ENCODE data around the gene SKIC3. TPM values are rescaled to one million over a fixed set of nuclear protein-coding genes. Genes with fewer than 3 reads are reported as not detected.

The SKIC3 gene
- total RNA-seq, 1 experiment from 2014 or later = 69.0 TPM

GRCh38 chr5:95554647-95555548, at the start of gene SKIC3, which contains the start of gene ARSK (continued):
- no peak for TF ChIP-seq ATF2 (CRISPR knock-in tag; IDR thresholded peaks at IDR 0.05; ENCODE audit: borderline replicate concordance, low read depth)

- no peak for ATAC-seq
- Mint-ChIP-seq H3K4me1 (no peaks in the 10 kb centered on the region), H3K27ac (no peak overlapping the region), H3K36me3 (no peaks in the 10 kb centered on the region), H3K9me3 (peaks cover 3% of the 10 kb centered on the region; the same call in 1 of the 2 replicates), H3K27me3 (ENCODE audit: low read depth) (no peaks in the 10 kb centered on the region), H3K4me3 (no peak overlapping the region)
- TF ChIP-seq NR1H2 (CRISPR knock-in tag; IDR thresholded peaks at IDR 0.05) (no peak), CTCF (IDR thresholded peaks at IDR 0.05) (no peak), ELF4 (CRISPR knock-in tag; IDR thresholded peaks at IDR 0.05; ENCODE audit: low read depth) (no peak), ZNF281 (CRISPR knock-in tag; IDR thresholded peaks at IDR 0.05) (no peak), ZBTB43 (CRISPR knock-in tag; IDR thresholded peaks at IDR 0.05) (no peak), ZNF512 (CRISPR knock-in tag; IDR thresholded peaks at IDR 0.05; ENCODE audit: borderline replicate concordance) (no peak), NFYB (CRISPR knock-in tag; conservative IDR thresholded peaks at IDR 0.05; ENCODE audit: low read depth) (no peak), HMGA2 (CRISPR knock-in tag; IDR thresholded peaks at IDR 0.05) (no peak), TEAD4 (CRISPR knock-in tag; IDR thresholded peaks at IDR 0.05) (no peak), ZNF416 (CRISPR knock-in tag; IDR thresholded peaks at IDR 0.05) (no peak), CREB1 (CRISPR knock-in tag; IDR thresholded peaks at IDR 0.05) (no peak), FOXJ3 (CRISPR knock-in tag; IDR thresholded peaks at IDR 0.05; ENCODE audit: borderline replicate concordance) (no peak), FOXP1 (CRISPR knock-in tag; IDR thresholded peaks at IDR 0.05; ENCODE audit: borderline replicate concordance) (no peak), CBFB (CRISPR knock-in tag; IDR thresholded peaks at IDR 0.05; ENCODE audit: low read depth) (no peak), GABPB1 (CRISPR knock-in tag; IDR thresholded peaks at IDR 0.05) (no peak), ATF6 (CRISPR knock-in tag; IDR thresholded peaks at IDR 0.05) (no peak), ZNF138 (CRISPR knock-in tag; conservative IDR thresholded peaks at IDR 0.05) (no peak)
- no peak for DNase-seq (ENCODE audit: low spot score)
- ChIA-PET CTCF (no interaction called here), POLR2A (no interaction called here)
Observed at GRCh38 chr5:95600557-95600956, 45.8 kb upstream of the SKIC3 start.
